ENCODE measurements around the gene LILRA5.
"Not testable (repeated sequence)": the region's sequence is repeated elsewhere in the genome, so short reads cannot be mapped to it uniquely, and the experiment has no call there.

DNA sequence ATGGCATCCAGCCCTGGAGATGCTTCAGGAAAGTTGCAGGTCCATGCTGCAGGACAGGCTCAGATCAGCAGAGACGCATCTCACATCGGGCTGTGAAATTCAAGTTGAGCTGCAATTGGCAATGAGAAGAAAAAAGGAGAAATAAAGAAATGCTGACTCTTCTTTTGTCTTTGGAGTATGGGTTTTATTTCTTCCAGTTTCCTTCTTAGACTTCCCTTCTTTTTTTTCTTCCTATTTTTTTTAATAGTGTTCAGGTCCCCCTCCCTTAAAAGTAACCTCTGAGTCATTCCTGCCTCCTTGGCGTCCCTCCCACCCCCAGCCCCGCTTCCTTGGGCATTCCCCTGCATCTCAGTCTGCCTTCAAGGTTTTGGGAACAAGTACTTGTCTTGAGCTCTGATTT, 41.4 kb downstream of the LILRA5 start:
- TF ChIP-seq, protein P1, sequence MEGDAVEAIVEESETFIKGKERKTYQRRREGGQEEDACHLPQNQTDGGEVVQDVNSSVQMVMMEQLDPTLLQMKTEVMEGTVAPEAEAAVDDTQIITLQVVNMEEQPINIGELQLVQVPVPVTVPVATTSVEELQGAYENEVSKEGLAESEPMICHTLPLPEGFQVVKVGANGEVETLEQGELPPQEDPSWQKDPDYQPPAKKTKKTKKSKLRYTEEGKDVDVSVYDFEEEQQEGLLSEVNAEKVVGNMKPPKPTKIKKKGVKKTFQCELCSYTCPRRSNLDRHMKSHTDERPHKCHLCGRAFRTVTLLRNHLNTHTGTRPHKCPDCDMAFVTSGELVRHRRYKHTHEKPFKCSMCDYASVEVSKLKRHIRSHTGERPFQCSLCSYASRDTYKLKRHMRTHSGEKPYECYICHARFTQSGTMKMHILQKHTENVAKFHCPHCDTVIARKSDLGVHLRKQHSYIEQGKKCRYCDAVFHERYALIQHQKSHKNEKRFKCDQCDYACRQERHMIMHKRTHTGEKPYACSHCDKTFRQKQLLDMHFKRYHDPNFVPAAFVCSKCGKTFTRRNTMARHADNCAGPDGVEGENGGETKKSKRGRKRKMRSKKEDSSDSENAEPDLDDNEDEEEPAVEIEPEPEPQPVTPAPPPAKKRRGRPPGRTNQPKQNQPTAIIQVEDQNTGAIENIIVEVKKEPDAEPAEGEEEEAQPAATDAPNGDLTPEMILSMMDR (IDR thresholded peaks at IDR 0.05): not testable (repeated sequence)
- not testable (repeated sequence) for TF ChIP-seq POLR2AphosphoS5 (IDR thresholded peaks at IDR 0.05)
